Myocyte (in vitro differentiated cells): ENCODE results near the gene DOCK2. TPM values are rescaled to one million over a fixed set of nuclear protein-coding genes. Genes with fewer than 3 reads are reported as not detected.

Experiments used
- DNase-seq: peaks from one replicate; pipeline ENCODE4 v3.0.0-alpha.2; 2012; ENCODE audit warnings: low read depth
- total RNA-seq: library from RNA; depleted of rRNA; stranded (reverse); fragments of >200 nt; gene quantifications from 2 replicates; pipeline ENCODE4 v1.2.3, GENCODE V29; 2014

The DOCK2 gene
- total RNA-seq, 1 donor from 2014 or later, result 0.08 TPM

DNA sequence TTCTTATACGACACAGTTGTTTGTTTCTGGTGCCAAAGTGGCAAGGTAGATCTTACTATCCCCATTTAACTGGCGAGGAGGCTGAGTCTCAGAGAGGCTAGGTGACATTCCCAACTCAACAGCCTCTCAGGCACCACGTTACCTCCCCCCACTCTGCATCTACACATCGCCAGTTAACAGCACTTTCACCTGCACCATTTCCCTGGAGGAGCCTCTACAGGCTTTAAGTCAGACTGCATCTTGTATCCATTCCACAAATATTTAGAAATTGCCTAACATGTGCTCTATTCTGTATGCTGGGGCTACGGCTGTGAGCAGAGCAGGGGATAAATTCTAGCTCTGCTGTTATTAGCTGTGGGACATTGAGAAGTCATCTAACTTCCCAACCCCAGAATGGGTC, 174.6 kb downstream of the DOCK2 start:
- no peak for DNase-seq

DNA sequence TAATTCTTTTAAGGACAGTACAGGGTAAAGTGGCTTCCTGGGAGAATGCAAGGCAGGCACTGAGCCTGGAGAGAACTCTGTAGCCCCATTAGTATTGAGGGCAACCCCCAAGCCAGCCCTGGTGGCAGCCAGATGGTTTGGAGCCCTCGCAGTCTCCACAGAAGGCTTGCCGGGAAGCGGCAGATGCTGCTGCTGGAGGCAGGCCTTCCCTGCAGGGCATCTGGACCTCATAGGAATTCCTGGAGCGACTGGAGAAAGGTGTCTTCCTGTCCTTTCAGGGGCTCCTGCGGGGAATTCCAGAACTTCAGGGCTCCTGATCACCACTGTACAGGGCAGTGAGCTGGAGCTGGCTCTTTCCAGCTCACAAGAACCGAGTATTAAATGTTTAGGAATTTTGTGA, 175.7 kb downstream of the DOCK2 start:
- DNase-seq, result no peak

DNA sequence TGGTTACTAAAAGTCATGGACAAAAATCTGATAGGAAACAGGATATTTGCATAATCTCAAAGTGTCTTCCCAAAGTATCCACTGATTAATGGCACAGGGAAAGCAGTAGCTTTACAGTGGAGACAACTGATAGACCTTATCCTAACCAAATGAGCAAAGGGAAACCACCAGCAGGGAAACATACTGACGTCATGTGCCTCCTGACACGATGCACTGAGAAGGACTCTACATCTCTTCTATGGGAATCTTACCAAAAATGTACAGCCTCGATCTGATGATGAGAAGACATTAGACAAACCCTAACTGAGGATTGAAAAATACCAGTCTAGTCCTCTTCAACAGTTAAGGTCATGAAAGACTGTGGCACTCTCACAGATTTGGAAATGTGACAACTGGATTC, 177.0 kb downstream of the DOCK2 start:
- no peak for DNase-seq

DNA sequence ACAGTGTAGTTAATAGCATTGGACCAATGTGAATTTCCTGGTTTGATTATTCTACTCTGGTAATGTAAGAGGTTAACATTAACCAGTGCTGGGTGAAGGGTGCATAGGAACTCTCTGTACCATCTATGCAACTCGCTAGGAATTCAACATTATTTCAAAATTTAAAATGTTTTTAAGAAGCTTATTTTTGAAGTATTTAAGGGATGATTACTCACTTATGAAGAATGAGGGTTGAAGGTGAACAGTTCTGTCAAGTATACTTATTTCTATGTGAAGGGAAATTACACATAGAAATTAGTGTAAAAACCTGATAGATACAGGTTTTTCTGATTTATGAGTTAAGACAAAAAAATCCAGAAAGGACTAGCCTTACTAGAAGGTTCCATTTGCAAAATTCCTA, 177.4 kb downstream of the DOCK2 start:
- DNase-seq, result no peak

DNA sequence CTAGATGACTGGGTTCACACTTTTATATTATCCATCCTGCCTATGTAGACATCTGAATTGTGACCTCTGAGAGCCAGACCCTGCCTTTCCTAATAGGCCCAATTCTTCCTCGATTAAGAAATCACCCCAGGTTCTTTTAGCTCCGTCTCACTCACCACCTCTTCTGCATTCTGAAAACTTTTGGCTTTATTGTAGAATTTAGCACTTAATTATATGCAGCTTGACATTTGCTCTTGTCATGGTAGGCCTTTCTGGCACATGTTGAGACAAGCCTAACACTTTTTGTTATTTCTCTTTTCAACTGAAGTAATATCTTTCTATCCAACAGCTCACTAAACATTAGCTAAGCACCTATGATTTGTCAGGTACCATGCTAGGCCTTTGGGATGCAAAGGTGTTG, 180.0 kb downstream of the DOCK2 start:
- DNase-seq, result no peak

DNA sequence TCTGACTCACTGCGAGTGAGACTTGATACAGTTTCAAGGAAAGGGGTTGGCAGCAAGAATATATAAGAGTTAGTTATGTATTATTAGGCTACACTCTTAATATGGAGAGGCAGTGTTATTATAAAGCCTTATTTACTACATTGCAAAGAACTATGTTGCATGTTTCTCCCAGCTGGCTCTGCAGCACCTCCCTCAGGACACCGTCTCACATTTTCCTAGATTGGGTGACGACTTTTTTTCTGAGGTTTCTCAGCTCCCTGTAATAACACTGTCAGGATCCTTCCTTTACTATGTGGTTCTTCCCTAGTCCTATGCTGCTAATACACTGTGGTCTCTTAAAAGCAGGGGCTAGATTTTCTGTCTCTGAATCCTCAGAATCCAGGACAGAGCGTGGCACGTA, 189.5 kb downstream of the DOCK2 start:
- no peak for DNase-seq

DNA sequence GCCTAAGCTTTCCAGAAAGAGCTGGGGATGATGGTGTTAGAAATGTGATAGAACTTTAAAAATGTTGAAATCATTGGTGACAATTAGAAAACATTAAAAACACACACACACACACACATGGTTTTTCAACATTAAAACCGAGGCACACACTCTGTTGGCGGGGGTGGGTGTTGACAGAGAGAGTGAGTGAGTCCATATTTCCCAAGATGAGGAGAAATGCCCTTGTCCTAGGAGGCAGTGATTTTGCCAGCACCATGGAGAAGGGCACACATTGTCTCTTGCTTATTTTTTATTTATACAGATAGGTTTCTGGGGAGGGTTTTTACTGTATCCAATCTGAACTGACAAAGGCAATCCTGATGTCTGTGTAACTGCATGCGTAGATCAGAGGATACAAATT, 190.7 kb downstream of the DOCK2 start:
- peak; percentile 29 for DNase-seq

DNA sequence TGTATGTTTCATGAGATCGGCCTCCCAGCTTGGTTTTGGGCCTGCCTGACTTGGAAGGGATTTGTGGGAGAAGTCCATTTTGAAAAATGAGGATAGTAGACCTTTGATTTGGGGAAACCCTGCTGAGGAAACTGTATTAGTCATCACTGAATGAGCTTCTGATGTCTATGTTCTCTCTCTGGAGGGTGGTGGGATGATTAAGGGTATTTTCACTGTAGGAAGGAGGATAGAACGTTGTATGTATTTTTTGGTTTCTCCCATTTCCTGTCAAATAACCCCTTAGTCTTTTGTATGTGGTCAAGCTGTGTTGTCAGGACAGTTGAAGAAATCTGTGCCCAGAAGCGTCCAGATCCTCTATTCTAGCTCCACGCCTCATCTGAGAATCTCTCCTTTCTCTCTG, 191.3 kb downstream of the DOCK2 start:
- no peak for DNase-seq

DNA sequence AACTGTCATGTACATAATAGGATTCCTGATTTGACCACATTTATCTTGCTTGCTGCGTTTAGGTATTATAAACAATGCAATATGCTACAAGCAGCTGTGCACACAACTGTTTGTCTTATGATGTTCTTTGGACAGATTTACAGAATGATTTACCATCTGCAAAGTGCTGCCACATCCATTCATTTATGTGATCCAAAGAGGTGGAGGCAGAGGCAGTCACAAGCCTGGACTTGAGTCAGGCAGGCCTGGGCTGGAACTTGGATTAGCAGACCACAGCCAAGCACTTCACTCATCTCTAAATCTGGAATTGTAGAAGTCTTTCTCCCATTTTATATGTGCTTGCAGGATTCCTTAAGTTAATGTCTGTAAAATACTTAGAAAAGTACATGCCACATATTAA, 194.3 kb downstream of the DOCK2 start:
- peak; percentile 35 for DNase-seq

DNA sequence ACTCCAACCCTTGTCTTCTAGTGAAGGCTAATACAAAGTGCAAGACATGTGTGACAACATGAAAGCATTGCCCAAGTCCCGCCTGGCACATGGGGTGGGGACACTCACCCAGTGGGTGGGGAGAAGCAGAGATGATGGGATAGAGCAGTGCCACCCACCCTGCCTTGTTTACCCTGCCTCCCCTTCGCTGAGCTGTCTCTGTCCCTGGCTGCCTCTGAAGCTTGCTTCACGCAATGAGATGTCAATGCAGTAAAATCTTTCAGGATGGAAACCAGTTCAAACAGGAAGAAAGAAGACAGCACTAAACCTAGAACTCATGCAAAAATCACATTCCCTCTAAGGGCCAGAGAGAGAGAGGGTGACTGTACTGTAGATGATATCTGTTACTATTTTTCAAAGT, 195.2 kb downstream of the DOCK2 start:
- DNase-seq, result no peak

DNA sequence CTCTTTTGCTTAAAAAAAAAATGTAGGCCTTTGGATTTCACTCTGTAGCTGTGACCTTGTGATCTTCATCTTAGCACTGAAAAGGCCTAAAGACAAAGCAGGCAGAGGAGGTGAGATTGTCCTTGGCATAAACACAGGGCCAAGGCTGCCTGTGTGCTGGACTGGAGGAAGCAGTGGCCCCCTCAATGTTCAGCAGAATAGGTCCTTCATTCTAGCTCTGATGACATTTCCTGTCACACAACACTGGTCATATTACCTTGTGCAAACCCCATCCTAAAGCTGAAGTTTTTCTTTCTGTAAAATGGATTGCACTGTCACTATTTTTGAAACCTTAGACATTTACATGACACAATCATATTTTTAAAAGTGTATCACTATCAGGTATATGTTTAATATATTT, 195.8 kb downstream of the DOCK2 start:
- no peak for DNase-seq

DNA sequence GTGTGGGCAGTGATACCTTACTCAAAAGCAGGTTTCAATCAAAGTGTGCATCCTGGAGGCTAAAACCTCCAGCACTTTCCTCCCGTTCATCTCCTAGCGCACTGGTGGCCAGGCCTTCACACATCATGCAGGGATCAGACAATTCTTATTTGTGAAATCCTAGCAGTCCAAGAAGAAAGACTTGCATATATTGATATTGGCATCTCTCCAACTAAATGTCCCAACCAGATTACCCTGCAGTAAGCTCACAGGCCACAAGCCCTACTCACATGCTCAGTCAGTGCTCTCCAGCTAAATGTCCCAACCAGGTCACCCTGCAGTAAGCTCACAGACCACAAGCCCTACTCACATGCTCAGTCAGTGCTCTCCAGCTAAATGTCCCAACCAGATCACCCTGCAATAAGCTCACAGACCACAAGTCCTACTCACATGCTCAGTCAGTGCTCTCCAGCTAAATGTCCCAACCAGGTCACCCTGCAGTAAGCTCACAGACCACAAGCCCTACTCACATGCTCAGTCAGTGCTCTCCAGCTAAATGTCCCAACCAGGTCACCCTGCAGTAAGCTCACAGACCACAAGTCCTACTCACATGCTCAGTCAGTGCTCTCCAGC, 196.7 kb downstream of the DOCK2 start:
- peak; percentile 15 for DNase-seq

DNA sequence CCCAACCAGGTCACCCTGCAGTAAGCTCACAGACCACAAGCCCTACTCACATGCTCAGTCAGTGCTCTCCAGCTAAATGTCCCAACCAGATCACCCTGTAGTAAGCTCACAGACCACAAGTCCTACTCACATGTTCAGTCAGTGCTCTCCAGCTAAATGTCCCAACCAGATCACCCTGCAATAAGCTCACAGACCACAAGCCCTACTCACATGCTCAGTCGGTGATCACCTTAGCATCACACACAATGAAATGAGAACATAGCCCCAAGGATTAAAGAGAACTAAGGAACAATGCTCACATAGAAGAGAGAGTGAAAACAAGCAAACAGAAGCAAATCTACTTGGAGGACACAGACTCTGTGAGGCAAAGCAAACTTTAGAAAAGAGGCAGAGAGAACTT, 197.5 kb downstream of the DOCK2 start:
- DNase-seq, result peak; percentile 11

DNA sequence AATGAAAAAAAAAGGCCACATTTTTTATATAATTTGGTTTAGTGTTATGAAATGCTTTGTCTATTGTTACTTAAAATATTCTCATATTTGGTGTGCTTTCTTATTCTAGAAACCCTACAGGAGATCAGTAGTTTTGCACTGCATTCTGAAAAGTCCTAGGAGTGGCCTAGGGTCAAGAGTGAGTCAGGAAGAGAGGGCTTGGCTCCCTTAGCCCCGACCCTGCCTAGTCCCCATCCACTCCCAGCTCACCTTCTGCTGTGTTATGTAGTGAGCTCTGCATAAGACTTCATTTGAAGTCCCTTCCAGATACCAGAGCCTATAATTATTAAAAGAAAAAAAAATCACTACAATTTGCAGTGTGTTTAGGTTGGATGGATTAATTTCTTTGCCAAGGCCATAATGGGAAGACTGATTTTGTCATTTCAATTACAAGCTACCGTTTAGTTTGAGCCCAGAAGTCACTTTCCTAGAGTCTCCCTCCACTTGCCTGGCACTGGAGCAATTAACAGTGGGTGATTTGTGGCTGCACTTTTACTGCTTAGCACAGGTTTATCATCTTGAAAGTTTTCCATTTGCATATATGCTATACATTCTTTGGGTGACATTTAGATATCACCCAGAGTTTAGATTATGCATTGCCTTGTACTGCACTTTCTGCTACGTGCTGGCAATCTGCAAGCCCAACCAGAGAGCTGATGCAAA, 199.9 kb downstream of the DOCK2 start:
- DNase-seq, result no peak

DNA sequence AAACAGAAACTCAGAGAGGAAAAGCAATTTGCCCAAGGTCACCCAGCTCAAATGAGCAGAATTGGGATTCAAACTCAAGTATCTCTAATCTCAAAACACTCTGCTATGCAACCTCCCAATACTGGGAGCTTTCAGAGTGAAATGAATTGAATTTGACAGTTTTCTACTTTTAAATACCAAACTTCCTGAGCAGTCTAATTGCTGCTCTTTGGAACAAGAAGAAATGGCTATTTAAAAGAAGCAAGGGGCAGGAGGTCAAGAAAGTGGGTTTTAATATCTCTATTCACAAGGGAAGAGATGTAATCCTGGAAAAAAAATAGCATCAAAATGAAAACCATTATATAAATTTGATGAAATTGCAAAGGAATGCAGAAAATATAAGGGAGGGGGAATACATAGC, 200.6 kb downstream of the DOCK2 start:
- DNase-seq, result no peak

DNA sequence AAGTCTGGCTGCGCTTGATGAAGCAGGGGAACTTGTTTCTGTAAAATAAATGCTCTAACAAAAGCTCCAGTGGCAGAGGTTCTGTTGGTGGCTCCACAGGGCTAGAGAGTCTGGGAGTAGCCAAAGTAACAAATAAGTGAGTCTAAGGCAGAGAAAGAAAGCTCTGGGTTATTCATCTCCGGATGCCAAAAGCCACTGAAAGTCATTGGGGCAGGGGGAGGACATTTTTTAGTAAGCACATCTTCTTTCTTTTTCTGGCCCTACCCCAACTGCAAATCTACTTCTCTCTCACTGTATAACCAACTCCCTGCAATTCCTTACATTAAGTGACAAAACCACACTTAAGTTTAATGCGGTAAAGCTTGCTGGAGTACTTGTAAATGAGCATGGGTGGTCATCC, 201.6 kb downstream of the DOCK2 start:
- DNase-seq, result no peak

DNA sequence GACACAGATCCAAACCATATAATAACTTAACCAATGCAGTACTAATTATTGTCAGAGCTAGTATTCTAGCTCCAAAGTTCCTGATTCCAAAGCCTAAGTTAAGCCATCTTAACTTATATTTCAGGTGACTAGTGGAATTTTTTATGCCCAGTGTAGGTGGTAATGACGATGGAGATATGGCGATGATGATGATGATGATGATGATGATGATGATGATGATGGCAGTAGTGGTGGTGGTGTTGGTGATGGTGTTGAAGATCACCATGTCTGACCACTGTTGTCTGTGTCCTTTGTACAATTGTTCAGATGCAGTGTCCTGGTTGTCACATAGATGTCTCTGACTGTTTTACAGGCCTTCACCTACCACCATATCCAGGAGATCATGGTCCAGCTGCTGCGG, 203.3 kb downstream of the DOCK2 start:
- DNase-seq, result no peak

DNA sequence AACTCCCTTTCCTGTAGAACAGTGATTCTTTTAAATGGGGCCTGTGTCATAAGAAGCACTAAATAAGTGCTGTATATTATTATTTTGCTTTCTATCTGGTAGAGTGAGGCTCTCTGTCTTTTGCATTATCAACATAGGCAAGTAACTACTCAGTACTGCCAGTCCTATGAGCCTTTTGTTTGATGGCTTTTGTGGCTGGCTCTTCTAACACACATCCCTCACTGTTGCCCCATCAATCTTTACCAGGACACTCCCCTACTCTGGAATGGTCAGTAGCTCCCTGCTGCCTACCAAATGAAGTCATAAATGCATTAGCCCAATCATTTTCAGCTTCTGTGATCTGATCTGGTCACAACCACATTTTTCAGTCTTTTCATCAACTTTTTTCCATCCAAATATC, 205.6 kb downstream of the DOCK2 start:
- DNase-seq, result no peak

DNA sequence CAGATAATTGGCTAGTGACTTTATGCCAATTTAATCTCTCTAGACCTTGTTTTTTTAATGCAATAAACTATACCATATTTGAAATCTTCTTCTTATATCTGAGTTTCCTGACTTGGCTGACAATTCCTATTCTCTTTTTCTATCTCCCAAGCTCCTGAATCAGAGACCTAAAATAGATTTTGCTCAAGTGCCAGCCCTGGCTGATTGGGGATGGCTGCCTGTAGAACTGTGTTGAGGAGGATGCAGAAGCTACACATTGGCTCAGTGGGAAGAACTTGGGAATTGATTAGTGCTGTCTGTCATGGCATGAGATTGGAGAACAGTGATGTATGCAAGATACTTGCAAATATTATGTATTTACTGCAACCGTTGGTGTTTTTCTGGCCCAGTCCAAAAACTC, 210.4 kb downstream of the DOCK2 start:
- peak; percentile 40 for DNase-seq

DNA sequence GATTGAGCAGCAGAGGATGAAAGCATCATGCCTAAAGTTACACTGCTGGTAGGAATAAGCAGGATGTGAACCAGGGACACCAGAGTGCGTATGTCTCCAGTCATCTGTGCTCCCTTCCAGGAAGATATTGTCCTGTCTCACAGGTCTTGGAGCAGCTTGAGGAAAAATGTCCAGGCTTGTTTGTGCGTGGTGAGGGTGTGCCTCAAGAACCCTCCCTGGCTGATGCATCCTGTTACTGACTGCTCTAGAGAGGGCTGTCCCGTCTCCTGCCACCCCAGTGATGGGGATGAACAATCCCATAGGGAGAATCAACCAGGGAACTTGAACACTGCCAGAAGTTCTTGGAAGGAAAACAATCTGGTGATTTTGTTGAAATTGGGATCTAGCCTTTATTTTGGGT, 211.2 kb downstream of the DOCK2 start:
- DNase-seq, result no peak

DNA sequence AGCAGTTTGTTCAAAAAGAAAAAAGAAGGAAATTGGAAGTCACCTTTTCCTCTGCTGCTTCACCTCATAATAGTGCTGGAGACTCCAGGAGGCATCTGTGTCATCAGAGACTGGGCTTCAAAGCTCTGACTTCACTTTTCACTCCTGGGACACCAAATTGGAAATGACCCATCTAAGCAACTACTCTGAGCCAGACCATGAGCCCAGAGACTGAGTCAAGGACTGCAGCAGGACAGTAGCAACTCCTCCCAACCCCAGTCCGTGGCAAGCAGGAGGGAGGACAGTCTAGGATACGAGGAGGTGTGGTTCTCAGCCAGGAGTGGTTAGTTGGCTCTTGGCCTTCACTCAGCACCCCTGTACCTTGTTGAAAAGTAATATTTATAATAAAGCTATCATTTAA, 211.7 kb downstream of the DOCK2 start:
- DNase-seq, result no peak

DNA sequence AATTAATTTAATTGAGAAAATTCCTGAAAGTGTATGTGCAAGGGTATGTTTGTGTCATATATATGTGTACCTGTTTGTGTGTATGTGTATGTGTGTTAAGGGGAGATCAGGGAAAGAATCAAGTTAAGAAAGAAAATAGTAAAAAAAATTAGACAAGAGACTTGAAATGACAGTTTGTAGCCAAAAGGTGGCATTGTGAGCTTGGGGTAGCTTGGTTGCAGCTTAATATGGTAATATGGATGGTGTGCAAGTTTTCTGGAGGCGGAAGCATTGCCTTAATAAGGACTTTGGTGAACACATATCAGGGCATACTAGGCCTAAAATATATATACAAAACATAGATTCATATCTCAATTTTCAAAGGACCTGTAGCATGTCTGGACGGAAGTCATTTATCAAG, 213.3 kb downstream of the DOCK2 start:
- no peak for DNase-seq

DNA sequence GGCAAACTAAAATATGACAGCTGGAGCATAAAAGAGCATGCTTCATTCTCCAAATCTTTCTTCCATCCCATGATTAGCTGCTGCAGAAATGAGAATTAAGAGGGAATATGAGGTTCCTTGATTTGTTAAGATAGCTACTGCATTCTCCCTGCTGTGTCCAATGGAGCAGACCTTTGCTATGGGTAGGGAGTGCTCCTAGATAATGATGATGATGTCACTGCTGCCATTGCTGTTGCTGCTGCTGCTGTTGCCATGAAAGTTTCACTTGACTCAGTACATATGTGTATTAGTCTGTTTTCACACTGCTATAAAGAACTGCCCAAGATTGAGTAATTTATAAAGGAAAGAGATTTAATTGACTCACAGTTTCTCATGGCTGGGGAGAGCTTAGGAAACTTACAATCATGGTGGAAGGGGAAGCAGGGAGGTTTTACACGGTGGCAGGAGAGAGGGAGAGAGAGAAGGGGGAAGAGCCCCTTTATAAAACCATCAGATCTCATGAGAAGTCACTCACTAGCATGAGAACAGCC, 214.3 kb downstream of the DOCK2 start:
- DNase-seq, result no peak
